HG03571 (cell line): ENCODE results near the gene HLCS.
"Not testable (repeated sequence)": the region's sequence is repeated elsewhere in the genome, so short reads cannot be mapped to it uniquely, and the experiment has no call there.

Source experiments
- ATAC-seq: cut with Tn5 transposase; IDR thresholded peaks from one replicate; pipeline ENCODE4 v1.9.1; 2021; ENCODE audit not compliant: unreplicated experiment

The HLCS gene

GRCh38 chr21:36959020-36959835 is 7.2 kb downstream of the HLCS start:
- no peak for ATAC-seq

GRCh38 chr21:36955783-36956182 is 10.7 kb downstream of the HLCS start:
- no peak for ATAC-seq

GRCh38 chr21:36952331-36952730 is 14.1 kb downstream of the HLCS start:
- not testable (repeated sequence) for ATAC-seq

- ATAC-seq = no peak
Measured at GRCh38 chr21:36949171-36950141, 17.0 kb downstream of the HLCS start.

- no peak for ATAC-seq
Measured at GRCh38 chr21:36948686-36949085, 17.8 kb downstream of the HLCS start.

GRCh38 chr21:36946949-36947356 is 19.5 kb downstream of the HLCS start:
- no peak for ATAC-seq

- no peak for ATAC-seq
Measured at GRCh38 chr21:36945496-36946138, 20.9 kb downstream of the HLCS start.

- ATAC-seq = no peak
Measured at GRCh38 chr21:36936361-36937135, 29.9 kb downstream of the HLCS start.

- no peak for ATAC-seq
Measured at GRCh38 chr21:36934864-36935420, 31.5 kb downstream of the HLCS start.

- no peak for ATAC-seq
Measured at GRCh38 chr21:36932161-36932816, 34.2 kb downstream of the HLCS start.

GRCh38 chr21:36929622-36930021 is 36.8 kb downstream of the HLCS start:
- ATAC-seq = no peak

GRCh38 chr21:36928960-36929359 is 37.5 kb downstream of the HLCS start:
- no peak for ATAC-seq

GRCh38 chr21:36927719-36928117 is 38.8 kb downstream of the HLCS start:
- ATAC-seq = no peak

GRCh38 chr21:36926989-36927718 is 39.3 kb downstream of the HLCS start:
- ATAC-seq = no peak

- no peak for ATAC-seq
Measured at GRCh38 chr21:36923270-36923669, 43.2 kb downstream of the HLCS start.

- ATAC-seq = no peak
Measured at GRCh38 chr21:36922861-36923260, 43.6 kb downstream of the HLCS start.

GRCh38 chr21:36918291-36918690 is 48.2 kb downstream of the HLCS start:
- ATAC-seq = no peak

- no peak for ATAC-seq
Measured at GRCh38 chr21:36917471-36918158, 48.9 kb downstream of the HLCS start.
